Glutamatergic neuron (in vitro differentiated cells): ENCODE measurements around the gene CYLD. TPM values are rescaled to one million over a fixed set of nuclear protein-coding genes. Genes with fewer than 3 reads are reported as not detected.

ENCODE experiments used
- DNase-seq: peaks from one replicate; pipeline ENCODE4 v3.0.0; 2022
- H3K27ac Mint-ChIP-seq: one replicate; pipeline ENCODE4 v1.8.0; 2020; ENCODE audit warnings: mild to moderate bottlenecking, mixed read lengths, inconsistent platforms; ENCODE audit not compliant: unreplicated experiment
- H3K27me3 Mint-ChIP-seq: one replicate; pipeline ENCODE4 v1.8.0; 2020; ENCODE audit warnings: mild to moderate bottlenecking, moderate library complexity, mixed read lengths, inconsistent platforms; ENCODE audit not compliant: unreplicated experiment
- H3K36me3 Mint-ChIP-seq: one replicate; pipeline ENCODE4 v1.8.0; 2020; ENCODE audit warnings: mild to moderate bottlenecking, mixed read lengths, inconsistent platforms; ENCODE audit not compliant: unreplicated experiment
- H3K4me1 Mint-ChIP-seq: one replicate; pipeline ENCODE4 v1.8.0; 2020; ENCODE audit warnings: mild to moderate bottlenecking, low read depth, mixed read lengths, inconsistent platforms; ENCODE audit not compliant: unreplicated experiment
- H3K4me3 Mint-ChIP-seq: one replicate; pipeline ENCODE4 v1.8.0; 2020; ENCODE audit warnings: mild to moderate bottlenecking, mixed read lengths, inconsistent platforms; ENCODE audit not compliant: unreplicated experiment
- H3K9me3 Mint-ChIP-seq: one replicate; pipeline ENCODE4 v1.8.0; 2020; ENCODE audit warnings: mild to moderate bottlenecking, moderate library complexity, mixed read lengths, inconsistent platforms; ENCODE audit not compliant: unreplicated experiment
- microRNA-seq: library from miRNA; unstranded; fragments of <30 nt; microRNA quantifications from one replicate; pipeline ENCODE4, GENCODE V29; 2020; ENCODE audit not compliant: unreplicated experiment
- total RNA-seq: library from RNA; stranded (reverse); fragmentation: NEBNext Ultra II Directional; extraction: Animal tissue kit (Norgen Biotek cat#: 25700); gene quantifications from one replicate; pipeline ENCODE4 v1.2.1, GENCODE V29; 2021; ENCODE audit not compliant: unreplicated experiment
- TF ChIP-seq, protein P1 (sequence below): fragments of 200-600 bp; sonication (generic); IDR thresholded peaks from one replicate; pipeline ENCODE4 v1.5.0; 2021; ENCODE audit not compliant: partially characterized antibody, unreplicated experiment

CYLD gene
- total RNA-seq, 1 donor from 2014 or later = 39.5 TPM

DNA sequence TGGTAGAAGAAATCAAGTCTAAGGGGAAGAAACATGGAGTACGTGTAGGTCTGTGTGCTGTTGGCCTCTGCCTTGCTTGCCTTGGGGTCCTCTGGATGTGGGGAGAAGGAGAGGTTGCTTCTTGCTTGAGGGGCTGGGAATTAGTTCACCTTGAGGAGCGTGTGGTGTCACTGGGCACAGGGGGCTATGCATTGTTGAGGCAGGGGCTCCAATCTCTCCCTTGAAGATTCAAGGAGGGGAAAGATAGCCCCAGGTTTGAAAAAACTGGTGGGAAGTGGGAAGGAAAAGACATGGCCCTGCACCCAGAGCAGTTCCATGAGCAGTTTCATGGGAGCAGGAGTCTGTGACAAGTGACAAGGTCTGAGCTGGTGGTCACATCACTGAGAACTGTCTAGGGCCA, 103.4 kb downstream of the CYLD start:
- DNase-seq = no peak
- H3K4me1 Mint-ChIP-seq = peaks cover 5% of the 10 kb centered on the region
- H3K27me3 Mint-ChIP-seq = peaks cover 3% of the 10 kb centered on the region
- TF ChIP-seq, protein P1, sequence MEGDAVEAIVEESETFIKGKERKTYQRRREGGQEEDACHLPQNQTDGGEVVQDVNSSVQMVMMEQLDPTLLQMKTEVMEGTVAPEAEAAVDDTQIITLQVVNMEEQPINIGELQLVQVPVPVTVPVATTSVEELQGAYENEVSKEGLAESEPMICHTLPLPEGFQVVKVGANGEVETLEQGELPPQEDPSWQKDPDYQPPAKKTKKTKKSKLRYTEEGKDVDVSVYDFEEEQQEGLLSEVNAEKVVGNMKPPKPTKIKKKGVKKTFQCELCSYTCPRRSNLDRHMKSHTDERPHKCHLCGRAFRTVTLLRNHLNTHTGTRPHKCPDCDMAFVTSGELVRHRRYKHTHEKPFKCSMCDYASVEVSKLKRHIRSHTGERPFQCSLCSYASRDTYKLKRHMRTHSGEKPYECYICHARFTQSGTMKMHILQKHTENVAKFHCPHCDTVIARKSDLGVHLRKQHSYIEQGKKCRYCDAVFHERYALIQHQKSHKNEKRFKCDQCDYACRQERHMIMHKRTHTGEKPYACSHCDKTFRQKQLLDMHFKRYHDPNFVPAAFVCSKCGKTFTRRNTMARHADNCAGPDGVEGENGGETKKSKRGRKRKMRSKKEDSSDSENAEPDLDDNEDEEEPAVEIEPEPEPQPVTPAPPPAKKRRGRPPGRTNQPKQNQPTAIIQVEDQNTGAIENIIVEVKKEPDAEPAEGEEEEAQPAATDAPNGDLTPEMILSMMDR = no peak
- no peak overlapping the region for H3K4me3 Mint-ChIP-seq
- H3K9me3 Mint-ChIP-seq = peaks cover 6% of the 10 kb centered on the region
- H3K36me3 Mint-ChIP-seq = no peaks in the 10 kb centered on the region
- no peak overlapping the region for H3K27ac Mint-ChIP-seq

DNA sequence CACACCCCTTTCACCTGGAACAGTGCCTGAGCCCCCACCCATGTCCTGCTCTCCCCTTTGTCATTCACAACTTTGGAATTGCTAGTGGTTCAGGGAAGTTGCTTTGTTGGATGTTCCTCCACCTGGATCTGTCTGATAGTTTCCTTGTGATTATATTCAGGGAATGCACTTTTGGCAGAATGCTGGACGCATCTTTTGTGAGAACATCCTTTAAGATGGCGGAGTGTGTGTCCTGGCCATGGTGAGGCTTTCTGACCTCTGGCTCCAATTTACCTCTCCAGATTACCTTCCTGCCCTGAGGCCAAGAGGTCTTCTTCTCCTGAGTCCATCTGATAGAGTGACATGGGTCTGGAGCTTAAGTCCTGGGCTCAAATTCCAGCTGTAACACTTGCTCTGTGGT, 104.6 kb downstream of the CYLD start:
- TF ChIP-seq, protein P1 = no peak
- Mint-ChIP-seq H3K4me3 (no peak overlapping the region), H3K27me3 (peaks cover 3% of the 10 kb centered on the region), H3K36me3 (no peaks in the 10 kb centered on the region), H3K4me1 (peaks cover 5% of the 10 kb centered on the region), H3K27ac (no peak overlapping the region), H3K9me3 (peaks cover 5% of the 10 kb centered on the region)
- no peak for DNase-seq

DNA sequence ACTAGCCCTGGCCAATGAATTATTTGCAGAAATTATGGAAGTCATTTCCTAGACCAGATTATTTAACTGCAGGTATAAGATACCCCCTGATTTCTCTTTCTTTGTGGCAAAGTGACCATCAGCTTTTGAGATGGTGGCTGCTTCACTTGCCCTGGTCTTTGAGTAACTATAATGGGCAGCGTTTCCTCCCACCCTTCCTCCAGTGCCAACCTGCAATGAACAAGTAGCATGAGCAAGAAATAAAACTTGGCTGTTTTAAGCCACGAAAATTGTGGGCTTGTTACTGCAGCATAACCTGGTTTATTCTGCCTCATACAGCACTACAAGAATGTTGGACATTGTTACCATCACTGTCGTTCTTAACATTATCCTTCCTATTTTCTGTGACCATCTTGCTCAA, 105.3 kb downstream of the CYLD start:
- H3K9me3 Mint-ChIP-seq = peaks cover 5% of the 10 kb centered on the region
- H3K4me1 Mint-ChIP-seq = peaks cover 5% of the 10 kb centered on the region
- no peak overlapping the region for H3K27ac Mint-ChIP-seq
- DNase-seq = no peak
- TF ChIP-seq, protein P1 = no peak
- H3K27me3 Mint-ChIP-seq = peaks cover 3% of the 10 kb centered on the region
- H3K4me3 Mint-ChIP-seq = no peak overlapping the region
- no peaks in the 10 kb centered on the region for H3K36me3 Mint-ChIP-seq

- H3K27ac Mint-ChIP-seq = no peak overlapping the region
- H3K36me3 Mint-ChIP-seq = no peaks in the 10 kb centered on the region
- no peaks in the 10 kb centered on the region for H3K9me3 Mint-ChIP-seq
- H3K27me3 Mint-ChIP-seq = peaks cover 3% of the 10 kb centered on the region
- TF ChIP-seq, protein P1 = no peak
- H3K4me1 Mint-ChIP-seq = no peaks in the 10 kb centered on the region
- DNase-seq = no peak
- no peak overlapping the region for H3K4me3 Mint-ChIP-seq
Measured at GRCh38 chr16:50848755-50849514, 107.0 kb downstream of the CYLD start.

Small RNA genes within 50 kb of the gene (microRNA-seq; reads per million reads assigned to microRNA genes)
- 15.4 reads per million, percentile 55 among the genes with 10 or more reads in this experiment for gene MIR3181

Other genes with a start within 250 kb of the CYLD start
- gene NKD1, start 193.7 kb upstream of the CYLD start, total RNA-seq = 31.3 TPM
- not detected for gene SNX20, start 60.8 kb upstream of the CYLD start, total RNA-seq
- gene NOD2, start 48.5 kb upstream of the CYLD start, total RNA-seq = 0.34 TPM